Measurements from ENCODE around the gene ATP6V1G1.
"Not testable (repeated sequence)": the region's sequence is repeated elsewhere in the genome, so short reads cannot be mapped to it uniquely, and the experiment has no call there.

ATP6V1G1 gene

DNA sequence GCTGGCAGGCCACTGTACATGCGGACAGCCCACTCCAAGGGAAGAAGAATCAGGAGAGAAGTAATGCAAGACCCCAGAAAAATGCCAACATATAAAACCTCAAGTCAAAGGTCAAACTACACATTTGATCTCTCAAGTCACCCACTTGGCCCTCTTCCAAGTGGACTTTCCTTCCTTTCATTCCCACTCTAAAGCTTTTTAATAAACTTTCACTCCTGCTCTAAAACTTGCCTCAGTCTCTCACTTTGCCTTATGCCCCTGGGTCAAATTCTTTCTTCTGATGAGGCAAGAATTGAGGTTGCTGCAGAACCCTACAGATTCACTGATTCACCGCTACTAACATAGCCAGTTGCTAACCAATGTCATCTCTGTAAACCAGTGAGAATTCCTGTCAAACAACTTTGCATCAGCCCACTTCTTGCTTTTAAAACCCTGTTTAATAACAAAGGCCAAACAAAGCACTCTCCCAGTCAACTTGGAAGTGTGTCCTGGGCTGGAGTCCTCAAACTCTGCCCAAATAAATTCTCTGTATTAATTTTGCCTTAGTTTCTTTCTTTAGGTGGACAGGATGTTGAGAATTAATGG, 6.9 kb upstream of the ATP6V1G1 start:
- no peak for DNase-seq

DNA sequence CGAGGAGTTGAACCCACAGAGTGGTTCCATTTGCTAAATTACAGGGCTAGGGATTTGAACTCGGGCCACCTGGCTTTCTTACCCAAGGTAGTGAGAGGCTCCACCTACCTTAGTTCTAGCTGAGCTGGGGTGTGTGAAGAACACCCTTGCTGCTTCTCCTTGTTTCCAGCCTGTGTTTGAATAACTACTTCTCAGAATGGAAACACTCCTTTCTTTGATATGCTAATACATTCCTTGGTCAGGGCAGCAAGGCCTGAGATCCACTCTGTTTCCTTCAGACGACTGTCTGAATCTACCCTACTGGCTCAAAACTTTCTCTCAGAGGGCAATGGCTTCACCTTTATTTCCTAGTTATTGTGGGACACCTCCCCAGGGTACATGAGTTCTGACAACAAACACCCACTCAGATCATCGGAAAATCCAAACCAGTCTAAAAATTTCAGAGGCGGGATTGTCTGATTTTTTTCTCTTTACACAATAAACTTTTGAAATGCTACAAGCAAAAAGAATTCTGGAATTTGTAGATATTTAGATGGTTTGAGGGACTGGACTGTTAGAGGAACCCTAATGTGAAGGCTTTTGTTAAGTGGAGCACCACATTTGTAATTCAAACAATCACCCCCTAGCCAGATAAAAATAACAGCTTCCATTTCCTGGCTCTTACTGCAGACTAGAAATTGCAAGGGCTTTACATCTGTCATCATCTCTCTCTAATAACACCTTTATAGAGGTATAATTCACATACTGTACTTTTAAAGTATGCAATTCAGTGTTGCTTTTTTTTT, 4.0 kb upstream of the ATP6V1G1 start:
- DNase-seq = no peak

DNA sequence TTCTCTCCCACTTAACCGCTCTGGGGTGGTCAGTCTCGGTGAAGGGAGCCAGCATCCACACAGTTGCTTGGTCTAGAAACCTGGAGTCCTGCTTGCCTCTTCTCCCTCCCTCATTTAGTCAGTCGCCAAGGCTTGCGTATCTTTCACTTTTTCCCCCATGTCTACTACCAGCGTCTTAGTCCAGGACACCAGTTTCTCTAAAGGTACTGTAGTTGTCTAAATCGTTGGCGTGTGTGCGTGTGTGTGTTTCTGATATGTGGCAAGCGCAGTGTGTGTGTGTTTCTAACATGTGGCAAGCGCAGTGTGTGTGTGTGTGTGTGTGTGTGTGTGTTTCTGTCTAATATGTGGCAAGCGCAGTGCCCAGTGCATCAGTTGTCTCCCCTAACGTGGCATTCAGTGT, 641 bp downstream of the ATP6V1G1 start:
- DNase-seq = no peak

DNA sequence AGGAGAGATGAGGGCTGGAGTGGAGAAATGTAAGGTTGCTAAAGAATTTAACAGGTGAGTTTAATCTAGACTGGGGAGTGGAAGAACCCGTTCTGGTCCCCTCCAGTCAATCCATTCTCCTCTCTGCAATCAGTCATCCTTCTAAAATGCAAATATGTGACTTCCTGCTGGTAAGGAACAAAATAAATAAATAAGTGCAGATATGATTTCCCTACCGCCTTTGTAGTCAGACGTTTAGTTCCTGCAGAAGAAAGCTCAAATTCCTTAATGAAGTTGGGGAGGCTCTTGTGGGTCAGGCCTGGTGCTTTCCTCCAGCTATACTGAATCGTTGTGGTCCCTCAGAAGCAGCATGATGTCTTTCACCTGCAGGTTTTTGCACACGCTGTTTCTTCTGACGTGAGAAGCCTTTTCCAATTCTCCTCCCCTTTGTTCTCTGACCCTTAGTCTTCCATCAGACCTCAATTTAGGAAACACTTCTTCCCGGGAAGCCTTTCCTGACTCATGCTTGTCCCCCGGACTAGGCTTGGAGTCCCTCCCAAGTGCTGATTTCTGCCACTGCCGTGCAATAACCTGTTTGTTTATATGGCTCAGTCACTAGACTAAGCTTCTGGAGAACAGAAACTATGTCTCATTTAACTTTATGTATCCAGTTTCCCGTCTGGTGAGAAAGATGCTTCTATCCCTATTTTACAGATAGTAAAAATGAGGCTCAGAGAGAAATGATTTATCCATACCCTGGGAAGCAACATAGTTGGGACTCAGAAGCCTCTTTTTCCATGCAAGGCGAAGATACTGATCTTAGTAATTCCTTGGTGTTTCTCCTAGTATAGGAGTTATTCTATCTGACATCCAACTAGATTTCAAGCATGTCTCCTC, 1.3 kb downstream of the ATP6V1G1 start:
- no peak for DNase-seq

DNA sequence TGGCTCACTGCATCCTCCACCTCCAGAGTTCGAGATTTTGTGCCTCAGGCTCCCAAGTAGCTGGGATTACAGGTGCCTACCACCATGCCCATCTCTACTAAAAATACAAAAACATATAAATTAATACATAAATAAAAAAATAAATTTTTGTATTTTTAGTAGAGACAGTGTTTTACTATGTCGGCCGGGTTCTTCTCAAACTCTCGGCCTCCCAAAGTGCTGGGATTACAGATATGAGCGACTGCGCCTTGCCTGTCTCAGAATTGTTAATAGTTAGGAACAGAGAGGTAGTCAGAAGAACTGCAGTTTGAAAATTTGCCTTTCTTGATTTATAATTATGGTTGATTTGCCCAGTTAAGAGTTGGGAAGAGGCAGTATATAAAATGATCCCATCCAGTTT, 2.8 kb downstream of the ATP6V1G1 start:
- no peak for DNase-seq

DNA sequence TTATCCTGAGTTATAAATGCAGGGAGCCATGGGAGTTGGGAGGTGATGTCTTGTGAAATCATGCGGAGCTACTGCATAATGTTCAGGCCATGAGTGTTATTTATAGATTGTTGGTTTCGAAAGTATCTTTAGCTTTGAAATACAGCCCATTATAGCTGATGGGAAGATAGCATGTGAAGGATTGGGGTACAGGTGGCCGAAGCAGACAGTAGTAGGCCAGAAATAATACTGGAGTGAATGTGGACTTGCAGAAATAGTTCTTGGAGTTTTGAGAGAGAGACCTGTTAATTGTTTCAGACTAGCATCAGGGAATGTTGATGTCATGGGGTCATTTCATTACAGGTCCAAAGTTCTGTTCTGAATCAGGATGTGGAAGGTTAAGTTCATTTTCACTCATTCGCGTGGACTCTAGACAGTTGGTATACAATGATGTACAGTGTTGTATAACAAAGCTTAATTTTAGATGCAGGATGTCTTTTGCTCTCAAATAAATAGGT, 3.8 kb downstream of the ATP6V1G1 start:
- no peak for DNase-seq

DNA sequence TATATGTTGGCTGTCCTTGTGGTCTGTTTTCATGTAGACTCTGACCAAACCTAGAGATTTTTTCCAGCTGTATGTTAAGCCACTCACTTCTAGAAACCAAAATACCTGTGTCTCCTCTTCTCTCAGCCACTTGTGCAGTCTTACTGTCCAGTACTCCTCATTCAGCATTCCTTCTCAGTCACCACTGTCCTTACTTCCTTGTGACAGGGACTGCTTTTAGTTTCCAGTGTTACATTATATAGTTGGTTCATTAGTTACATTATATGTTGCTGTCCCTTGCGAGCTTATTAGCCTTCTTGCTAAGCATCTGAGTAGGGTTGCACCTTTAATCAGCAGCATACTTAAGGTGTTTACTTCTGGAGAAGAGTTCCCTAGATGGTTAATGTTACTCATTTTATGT, 4.3 kb downstream of the ATP6V1G1 start:
- DNase-seq = no peak

DNA sequence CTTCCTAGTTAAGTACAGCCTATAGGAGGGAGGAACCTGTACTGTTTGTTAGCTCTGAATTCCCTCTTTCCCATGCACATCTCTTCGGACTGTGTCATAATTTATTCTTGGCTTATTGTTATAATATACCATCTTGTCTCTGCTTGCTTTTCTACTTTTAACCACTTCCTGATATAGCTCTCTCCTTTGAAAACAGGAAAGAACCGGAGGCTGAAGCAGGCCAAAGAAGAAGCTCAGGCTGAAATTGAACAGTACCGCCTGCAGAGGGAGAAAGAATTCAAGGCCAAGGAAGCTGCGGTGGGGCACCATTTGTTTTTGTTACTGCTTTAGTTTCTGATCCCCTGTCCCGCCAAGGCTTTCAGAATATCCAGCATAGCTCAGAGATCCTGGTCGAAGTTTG, 4.8 kb downstream of the ATP6V1G1 start:
- peak; percentile 44 for DNase-seq

DNA sequence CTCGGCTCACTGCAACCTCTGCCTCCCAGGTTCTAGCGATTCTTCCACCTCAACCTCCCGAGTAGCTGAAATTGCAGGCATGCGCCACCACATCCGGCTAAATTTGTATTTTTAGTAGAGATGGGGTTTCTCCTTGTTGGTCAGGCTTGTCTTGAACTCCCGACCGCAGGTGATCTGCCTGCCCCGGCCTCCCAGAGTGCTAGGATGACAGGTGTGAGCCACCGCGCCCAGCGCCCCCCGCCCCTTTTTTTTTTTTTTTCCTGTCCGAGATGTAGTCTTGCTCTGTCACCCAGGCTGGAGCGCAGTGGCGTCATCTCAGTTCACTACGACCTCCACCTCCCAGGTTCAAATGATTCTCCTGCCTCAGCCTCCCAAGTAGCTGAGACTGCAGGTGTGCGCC, 6.6 kb downstream of the ATP6V1G1 start:
- no peak for DNase-seq

DNA sequence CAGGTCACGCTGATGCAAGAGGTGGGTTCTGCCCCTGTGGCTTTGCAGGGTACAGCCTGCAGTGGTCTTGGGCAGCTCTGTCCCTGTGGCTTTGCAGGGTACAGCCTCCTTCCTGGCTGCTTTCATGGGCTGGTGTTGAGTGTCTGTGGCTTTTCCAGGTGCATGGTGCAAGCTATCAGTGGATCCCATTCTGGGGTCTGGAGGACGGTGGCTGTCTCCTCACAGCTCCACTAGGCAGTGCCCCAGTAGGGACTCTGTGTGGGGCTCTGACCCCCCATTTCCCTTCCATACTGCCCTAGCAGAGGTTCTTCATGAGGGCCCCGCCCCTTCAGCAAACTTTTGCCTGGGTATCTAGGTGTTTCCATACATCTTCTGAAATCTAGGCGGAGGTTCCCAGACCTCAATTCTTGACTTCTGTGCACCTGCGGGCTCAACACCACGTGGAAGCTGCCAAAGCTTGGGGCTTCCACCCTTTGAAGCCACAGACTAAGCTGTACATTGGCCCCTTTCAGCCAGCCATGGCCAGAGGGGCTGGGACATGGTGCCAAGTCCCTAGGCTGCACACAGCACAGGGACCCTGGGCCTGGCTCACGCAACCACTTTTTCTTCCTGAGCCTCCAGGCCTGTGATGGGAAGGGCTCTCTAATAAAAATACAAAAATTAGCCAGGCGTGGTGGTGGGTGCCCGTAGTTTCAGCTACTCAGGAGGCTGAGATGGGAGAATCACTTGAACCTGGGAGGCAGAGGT, 13.1 kb downstream of the ATP6V1G1 start:
- DNase-seq = not testable (repeated sequence)

DNA sequence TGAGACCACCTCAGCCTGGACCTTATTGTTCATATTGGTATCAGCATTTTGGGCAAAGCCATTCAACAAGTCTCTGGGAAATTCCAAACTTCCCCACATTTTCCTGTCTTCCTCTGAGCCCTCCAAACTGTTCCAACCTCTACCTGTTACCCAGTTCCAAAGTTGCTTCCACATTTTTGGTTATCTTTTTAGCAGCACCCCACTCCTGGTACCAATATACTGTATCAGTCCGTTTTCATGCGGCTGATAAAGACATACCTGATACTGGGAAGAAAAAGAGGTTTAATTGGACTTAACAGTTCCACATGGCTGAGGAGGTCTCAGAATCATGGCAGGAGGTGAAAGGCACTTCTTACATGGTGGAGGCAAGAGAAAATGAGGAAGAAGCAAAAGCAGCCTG, 14.2 kb downstream of the ATP6V1G1 start:
- not testable (repeated sequence) for DNase-seq

DNA sequence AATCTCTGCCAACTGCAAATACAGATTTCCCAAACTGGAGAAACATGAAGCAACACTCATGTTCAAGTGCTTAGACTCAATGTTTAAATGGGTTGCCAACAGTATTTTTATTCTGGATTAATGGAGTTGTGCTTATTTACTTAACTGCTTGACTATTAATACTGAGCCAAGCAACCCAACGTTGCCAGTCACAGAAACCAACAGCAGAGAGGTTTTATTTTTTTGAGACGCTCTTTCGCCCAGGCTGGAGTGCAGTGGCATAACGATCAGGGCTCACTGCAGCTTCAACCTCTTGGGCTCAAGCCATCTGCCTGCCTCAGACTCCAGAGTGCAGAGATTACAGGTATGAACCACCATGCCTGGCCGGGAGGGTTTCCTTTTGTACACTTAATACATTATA, 15.1 kb downstream of the ATP6V1G1 start:
- no peak for DNase-seq

DNA sequence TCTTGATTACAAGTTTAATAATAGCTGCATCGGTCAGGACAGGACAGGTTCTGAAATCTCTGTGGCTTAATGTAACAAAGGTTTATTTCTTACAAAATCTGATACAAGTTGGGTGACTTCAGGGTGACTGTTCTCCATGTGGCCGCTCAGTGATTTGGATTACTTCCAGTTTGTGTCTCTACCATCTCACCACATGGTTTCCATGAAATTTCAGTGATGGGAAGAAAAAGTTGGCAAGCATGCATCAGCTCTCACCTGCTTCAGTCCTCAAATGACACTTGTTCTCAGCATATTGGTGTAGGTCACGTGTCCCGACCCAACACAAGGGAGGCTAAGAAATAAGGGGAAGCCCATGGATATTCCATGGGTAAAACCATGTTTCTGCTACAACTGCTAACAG, 15.7 kb downstream of the ATP6V1G1 start:
- DNase-seq = no peak

DNA sequence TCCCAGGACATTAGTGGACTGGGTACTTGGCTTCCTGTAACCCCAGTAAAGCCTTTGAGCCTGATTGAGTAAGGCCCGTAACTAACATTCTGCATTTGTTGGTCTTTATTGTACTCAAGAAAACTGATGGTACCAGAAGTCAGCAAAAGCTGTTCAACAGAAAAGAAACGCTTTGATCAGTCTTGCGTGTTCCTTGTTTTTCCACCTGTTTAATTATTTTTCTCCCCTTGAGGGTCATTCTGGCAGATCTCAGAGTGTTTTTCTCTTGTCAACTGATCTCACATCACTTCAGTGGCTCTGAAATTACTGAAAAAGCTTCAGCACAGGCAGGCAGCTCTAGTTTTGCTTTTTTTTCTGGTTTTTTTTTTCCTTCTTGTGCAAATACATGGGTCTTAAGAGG, 17.4 kb downstream of the ATP6V1G1 start:
- DNase-seq = no peak

DNA sequence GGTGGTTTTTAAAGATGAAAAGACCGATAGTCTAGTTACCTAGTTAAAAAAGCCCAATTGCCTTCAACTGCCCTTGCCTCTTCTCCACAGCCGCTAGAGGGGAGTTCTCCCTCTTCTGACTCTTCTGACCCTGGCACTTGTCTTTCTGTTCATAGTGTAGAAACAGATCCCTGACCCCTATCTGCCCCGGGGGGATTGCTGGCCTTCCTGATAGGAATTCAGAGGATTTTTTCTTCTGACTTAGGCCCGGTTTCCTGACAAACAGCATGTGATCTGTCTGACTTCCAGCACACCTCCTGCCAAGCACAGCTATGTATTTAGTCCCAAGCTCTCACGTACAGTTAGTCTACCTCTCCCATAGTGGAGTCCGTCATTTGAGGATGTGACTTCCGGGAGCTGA, 18.5 kb downstream of the ATP6V1G1 start:
- no peak for DNase-seq

DNA sequence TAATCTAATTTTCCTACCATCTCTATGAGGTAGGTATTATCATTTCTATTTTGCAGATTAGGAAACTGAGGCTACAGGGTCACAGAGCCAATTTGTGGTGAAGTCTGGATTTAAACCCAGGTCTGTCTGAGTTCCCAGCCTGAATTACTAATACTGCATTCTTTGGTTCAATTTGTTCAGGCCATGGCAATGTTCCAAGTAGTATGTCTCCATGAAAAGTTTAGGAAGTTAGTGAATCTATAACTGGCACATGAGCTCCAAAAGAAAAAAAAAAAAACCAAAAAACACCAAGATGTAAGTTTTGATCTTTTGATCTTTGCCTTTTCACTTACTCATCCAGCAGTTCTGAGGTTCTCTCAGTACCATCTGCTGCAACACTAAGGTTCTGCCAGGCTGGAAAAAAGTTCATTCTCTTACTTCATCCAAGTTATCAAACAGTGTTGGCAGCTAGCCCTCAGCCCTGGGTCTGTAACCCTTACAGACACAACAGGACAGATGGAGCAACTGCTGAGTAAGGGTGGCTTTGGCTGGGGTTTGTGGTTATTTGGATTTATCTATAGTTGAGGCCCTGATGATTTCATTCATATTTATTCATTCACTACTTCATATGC, 19.1 kb downstream of the ATP6V1G1 start:
- no peak for DNase-seq

DNA sequence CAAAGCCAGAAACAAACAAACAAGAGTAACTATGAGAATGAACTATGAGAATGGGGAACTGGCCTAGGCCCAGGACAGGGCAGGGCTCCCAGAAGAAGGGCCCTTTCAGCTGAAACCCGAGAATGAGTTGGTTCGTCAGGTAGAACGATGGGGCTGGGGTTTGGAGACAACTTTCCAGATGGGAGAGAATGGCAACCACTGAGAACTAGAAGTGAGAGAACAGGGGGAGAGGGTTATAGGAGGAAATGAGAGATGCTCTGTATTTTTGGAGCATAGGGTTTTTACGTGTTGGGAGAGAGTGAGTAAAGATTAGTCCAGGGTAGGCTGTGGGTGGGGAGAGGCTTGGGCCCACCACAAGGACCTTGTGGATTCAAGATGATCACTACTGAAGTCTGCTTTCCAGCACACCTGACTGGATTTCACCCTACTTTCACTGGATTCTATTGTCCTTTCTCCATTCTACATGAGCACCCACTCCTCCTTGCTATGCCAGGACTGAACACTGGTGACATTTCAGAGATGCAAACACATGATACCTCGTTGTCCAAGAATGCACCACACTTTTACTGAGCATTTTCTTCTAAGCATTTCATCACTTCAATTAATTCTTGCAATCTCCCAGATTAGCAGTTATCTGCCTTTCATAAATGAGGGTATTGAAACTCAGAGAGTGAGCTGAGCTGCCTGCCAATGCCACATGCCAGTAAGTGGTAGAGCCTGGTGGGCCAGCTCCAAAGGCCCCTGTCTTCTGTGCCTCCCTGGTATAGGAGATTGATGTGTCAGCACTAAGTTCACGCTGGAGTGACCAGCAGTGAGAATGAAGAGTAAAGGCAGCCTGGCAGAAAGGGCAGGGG, 20.3 kb downstream of the ATP6V1G1 start:
- no peak for DNase-seq

DNA sequence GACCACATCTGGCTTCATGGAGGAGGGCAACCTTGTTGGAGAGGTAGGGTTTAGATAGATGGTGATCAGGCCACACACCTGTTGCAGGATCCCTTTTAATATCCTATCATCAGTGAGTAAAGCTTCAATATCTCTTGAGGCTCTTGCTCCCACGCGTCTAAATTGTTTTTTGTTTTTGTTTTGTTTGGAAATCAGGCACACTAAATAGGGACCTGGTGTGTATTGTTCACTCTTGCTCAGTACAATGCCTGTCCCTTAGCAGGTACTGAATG, 20.9 kb downstream of the ATP6V1G1 start:
- no peak for DNase-seq

DNA sequence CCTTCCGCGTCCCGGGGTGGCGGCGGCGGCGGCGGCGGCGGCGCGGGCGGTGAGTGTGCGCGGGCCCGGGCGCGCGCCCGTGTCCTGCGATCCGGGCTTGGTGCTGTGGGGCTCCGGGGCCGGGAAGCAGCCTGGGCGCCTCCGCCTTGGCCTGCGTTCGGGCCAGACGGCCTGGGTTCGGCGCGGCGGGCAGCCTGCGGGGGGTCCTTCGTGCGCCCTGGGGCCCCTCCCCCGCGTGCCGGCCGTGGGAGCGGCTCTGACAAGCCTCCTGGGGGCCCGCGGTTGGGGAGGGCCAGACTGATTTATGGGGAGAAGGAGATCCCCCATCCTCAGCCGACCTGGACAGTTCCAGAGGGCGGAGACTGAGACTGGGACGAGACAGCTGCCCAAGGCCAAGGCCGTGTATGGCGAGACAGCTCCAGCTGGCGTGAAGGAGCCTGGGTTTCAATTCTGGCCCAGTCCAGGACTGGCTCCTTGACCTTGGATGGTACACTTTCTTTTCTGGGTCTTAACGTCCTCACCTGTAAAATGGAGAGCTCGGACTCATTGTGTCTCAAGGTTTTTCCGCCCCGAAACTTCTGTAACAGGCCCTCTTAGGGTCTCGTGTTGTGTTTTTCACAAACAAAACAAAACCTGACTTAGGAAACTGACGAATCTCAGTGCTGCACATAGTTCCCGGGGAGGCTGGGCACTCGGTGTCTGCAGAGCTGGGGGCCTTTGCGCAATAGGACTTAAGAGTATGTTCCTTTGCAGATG, 24.1 kb downstream of the ATP6V1G1 start:
- no peak for DNase-seq

DNA sequence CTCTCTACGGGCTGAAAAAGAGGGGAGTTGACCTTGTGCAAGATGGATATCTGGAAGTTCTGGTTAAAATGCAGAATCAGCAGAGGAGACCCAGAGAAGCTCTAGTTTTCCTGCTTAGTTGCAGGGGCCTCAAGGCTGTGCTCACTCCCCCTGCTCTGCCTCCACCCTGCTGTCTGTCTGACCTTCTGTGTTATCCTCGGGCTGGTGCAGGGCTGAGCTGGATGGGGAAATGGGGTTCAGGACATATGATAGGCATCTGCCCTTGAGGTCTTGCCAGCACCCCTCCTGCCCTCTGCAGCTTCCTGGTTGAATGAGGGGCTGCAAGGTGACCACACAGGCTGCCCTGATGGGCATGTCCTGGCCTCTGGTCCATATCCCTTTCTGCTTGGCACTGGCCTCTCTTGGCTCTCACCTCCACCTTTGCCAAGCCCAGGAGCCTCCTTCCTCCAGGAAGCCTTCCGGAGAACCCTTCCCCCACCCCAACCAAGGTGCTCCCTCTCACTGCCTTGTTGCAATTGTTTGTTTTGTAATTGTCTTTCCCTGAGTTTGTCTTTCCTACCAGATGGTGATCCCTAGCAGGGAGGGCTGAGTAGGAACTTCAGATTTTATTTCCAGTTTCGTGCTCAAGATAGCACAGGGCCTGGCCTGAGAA, 24.8 kb downstream of the ATP6V1G1 start:
- no peak for DNase-seq
